PC-3 (cell line): Measurements from ENCODE around the gene SLC35A2.

ENCODE experiments used
- EZH2 ChIP-seq: fragments of 300-600 bp; sonication (generic); IDR thresholded peaks from one replicate; pipeline ENCODE4 v1.6.1; 2017; ENCODE audit warnings: antibody characterized with exemption, mild to moderate bottlenecking, low read length; ENCODE audit not compliant: unreplicated experiment
- EZH2phosphoT487 ChIP-seq: fragments of 300-600 bp; sonication (generic); IDR thresholded peaks from 2 replicates; pipeline ENCODE4 v1.6.1; 2018; ENCODE audit warnings: mild to moderate bottlenecking, antibody characterized with exemption, low read length, borderline replicate concordance
- TF ChIP-seq, protein P1 (sequence below): fragments of 300-600 bp; sonication (generic); conservative IDR thresholded peaks from 2 replicates; pipeline ENCODE4 v1.5.1; 2017; ENCODE audit warnings: antibody characterized with exemption, low read depth, mild to moderate bottlenecking, low read length

DNA sequence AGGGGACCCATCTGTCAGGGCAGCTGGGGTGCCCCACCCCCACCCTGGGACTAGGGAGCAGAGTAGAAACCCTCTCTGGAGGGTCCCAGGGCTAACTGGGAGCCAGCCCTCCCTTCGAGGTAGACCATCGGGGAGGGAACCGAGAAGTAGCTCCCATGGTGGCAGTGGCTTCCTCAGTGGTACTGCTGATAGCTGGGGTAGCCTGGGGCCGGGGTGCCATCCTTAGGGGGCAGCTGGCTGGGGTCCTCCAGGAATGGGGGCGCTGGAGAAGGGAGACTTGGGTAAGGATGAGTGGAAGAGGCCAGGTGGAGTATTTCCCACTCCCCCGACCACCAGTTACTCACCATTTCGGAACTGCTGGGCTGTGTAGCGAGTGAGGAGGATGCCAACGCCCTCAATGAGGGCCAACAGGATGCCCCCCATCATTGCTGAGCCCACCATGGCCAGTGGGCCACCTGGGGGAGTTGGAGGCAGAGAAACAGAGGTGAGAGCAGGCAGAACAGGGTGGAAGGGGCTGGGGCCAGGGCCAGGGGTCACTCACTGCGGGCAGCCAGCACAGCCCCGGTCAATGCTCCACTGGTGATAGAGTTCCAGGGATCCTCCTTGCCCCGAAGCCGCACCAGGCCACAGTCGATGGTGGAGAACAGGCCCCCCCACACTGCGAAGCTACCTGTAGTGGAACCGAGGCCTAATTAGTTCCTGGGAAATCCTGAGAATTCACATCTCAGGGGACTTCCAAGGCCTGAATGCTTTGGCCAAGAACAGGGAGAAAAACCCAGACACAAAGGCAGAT is 17.7 kb downstream of the SLC35A2 start:
- TF ChIP-seq, protein P1, sequence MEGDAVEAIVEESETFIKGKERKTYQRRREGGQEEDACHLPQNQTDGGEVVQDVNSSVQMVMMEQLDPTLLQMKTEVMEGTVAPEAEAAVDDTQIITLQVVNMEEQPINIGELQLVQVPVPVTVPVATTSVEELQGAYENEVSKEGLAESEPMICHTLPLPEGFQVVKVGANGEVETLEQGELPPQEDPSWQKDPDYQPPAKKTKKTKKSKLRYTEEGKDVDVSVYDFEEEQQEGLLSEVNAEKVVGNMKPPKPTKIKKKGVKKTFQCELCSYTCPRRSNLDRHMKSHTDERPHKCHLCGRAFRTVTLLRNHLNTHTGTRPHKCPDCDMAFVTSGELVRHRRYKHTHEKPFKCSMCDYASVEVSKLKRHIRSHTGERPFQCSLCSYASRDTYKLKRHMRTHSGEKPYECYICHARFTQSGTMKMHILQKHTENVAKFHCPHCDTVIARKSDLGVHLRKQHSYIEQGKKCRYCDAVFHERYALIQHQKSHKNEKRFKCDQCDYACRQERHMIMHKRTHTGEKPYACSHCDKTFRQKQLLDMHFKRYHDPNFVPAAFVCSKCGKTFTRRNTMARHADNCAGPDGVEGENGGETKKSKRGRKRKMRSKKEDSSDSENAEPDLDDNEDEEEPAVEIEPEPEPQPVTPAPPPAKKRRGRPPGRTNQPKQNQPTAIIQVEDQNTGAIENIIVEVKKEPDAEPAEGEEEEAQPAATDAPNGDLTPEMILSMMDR = no peak
- TF ChIP-seq EZH2 (no peak), EZH2phosphoT487 (no peak)
